Nephron progenitor cell (in vitro differentiated cells): Measurements from ENCODE around the gene CDC7.

ENCODE experiments used
- DNase-seq: peaks from one replicate; pipeline ENCODE4 v3.0.0; 2021
- H3K27ac Mint-ChIP-seq: 2 replicates; pipeline ENCODE4 v1.8.0; 2021; ENCODE audit warnings: mild to moderate bottlenecking, moderate library complexity, mixed read lengths
- H3K27me3 Mint-ChIP-seq: 2 replicates; pipeline ENCODE4 v1.8.0; 2021; ENCODE audit warnings: mild to moderate bottlenecking, low read depth, mixed read lengths; ENCODE audit not compliant: poor library complexity
- H3K36me3 Mint-ChIP-seq: 2 replicates; pipeline ENCODE4 v1.8.0; 2021; ENCODE audit warnings: low read depth, mixed read lengths
- H3K4me1 Mint-ChIP-seq: 2 replicates; pipeline ENCODE4 v1.8.0; 2021; ENCODE audit warnings: mixed read lengths
- H3K4me3 Mint-ChIP-seq: 2 replicates; pipeline ENCODE4 v1.8.0; 2021; ENCODE audit warnings: mild to moderate bottlenecking, moderate library complexity, mixed read lengths
- H3K9me3 Mint-ChIP-seq: 2 replicates; pipeline ENCODE4 v1.8.0; 2021; ENCODE audit warnings: mild to moderate bottlenecking, moderate library complexity, mixed read lengths
- TF ChIP-seq, protein P1 (sequence below): fragments of 200-600 bp; sonication (generic); IDR thresholded peaks from 2 replicates; pipeline ENCODE4 v1.5.0; 2021; ENCODE audit warnings: antibody characterized with exemption

CDC7 gene

DNA sequence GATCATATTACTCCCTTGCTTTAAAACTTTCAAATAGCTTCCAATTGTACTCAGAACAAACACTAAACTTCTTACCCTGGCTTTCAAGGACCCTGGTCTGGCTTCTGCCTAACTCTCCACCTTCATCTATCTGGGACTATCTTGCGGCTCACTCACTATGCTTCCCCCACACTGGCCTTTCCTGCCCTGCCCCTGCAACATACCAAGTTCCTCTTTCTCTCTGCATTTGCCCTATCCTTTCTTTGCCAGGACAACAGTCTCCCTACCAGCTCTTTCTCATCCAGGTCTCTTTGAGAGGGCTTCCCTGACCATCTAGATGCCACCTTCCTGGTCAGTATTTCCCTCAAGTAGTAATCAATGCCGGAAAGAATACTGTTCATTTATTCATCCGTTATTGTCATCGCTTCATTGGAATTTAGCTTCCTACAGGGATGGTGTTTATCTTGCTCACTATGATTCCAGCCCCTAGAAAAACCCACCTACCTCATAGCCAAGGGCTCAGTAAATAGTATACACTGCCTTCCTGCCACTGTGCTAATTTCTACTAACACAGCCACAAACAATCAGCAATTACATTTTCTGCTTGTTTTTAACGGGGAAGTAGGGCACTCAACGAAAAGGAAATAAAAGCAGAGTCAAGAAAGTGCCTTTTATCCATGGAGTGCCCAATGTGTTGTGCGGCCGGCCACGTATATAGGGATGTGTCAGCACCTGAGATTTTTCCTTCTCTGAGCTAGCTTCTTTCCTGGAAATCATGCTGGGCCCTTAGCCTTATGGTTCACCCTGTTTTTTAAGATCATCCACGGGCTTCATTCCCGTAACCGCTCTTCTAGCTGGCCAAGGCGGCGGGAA lies 521 bp upstream of the CDC7 start:
- Mint-ChIP-seq H3K9me3 (no peaks in the 10 kb centered on the region), H3K27ac (no peak overlapping the region), H3K4me1 (peaks cover 27% of the 10 kb centered on the region), H3K36me3 (peaks cover 4% of the 10 kb centered on the region), H3K4me3 (no peak overlapping the region), H3K27me3 (peaks cover 4% of the 10 kb centered on the region)
- no peak for DNase-seq
- TF ChIP-seq, protein P1, sequence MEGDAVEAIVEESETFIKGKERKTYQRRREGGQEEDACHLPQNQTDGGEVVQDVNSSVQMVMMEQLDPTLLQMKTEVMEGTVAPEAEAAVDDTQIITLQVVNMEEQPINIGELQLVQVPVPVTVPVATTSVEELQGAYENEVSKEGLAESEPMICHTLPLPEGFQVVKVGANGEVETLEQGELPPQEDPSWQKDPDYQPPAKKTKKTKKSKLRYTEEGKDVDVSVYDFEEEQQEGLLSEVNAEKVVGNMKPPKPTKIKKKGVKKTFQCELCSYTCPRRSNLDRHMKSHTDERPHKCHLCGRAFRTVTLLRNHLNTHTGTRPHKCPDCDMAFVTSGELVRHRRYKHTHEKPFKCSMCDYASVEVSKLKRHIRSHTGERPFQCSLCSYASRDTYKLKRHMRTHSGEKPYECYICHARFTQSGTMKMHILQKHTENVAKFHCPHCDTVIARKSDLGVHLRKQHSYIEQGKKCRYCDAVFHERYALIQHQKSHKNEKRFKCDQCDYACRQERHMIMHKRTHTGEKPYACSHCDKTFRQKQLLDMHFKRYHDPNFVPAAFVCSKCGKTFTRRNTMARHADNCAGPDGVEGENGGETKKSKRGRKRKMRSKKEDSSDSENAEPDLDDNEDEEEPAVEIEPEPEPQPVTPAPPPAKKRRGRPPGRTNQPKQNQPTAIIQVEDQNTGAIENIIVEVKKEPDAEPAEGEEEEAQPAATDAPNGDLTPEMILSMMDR: no peak

DNA sequence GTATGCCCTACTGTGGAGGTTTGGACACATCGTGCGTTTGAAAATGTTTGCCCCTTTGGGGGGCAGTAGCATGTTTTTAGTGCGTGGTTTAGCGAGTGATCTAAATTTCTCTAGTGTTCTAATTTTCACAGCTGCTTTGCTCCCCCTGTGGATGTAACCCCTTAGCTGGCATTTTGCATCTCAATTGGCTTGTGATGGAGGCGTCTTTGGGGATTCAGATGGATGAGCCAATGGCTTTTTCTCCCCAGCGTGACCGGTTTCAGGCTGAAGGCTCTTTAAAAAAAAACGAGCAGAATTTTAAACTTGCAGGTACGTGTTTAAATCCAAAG lies 836 bp downstream of the CDC7 start:
- Mint-ChIP-seq H3K27me3 (peaks cover 4% of the 10 kb centered on the region), H3K27ac (no peak overlapping the region), H3K9me3 (no peaks in the 10 kb centered on the region), H3K4me3 (no peak overlapping the region), H3K36me3 (peaks cover 4% of the 10 kb centered on the region), H3K4me1 (peaks cover 28% of the 10 kb centered on the region)
- TF ChIP-seq, protein P1: peak; percentile 19
- no peak for DNase-seq

DNA sequence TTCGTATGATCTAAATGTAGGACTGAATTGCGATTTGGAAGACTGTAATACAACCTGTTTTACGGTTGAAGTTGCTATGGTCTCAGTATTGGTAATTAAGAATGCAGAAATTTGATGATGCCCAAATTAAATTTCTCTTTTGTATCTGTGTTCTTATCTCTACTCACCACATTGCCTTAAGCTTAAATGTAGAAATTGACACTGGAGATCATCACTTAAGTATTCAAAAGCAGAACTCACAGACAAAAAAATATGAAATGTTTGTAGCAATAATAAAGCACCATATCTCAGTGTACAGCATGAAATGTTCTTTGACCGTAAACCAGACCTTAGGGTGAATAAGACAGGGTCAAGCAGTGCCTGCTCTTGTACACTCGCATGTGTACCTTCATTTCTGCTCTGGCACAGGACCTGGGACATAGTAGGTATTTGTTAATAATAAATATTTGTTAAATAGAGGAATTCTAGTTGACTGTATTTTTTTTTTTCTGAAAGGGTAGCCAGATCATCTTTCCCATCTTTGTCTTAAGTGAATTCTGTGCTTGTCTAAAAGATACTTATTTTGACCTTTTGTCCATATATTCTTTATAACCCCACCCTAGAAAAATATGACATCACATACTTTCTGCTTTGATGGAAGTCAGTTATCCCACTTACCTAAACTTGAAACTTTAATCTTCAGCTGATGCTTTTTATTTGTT lies 1.5 kb downstream of the CDC7 start:
- H3K9me3 Mint-ChIP-seq: no peaks in the 10 kb centered on the region
- TF ChIP-seq, protein P1: no peak
- peaks cover 4% of the 10 kb centered on the region for H3K27me3 Mint-ChIP-seq
- peaks cover 4% of the 10 kb centered on the region for H3K36me3 Mint-ChIP-seq
- no peak overlapping the region for H3K27ac Mint-ChIP-seq
- no peak for DNase-seq
- H3K4me3 Mint-ChIP-seq: no peak overlapping the region
- peaks cover 28% of the 10 kb centered on the region for H3K4me1 Mint-ChIP-seq

DNA sequence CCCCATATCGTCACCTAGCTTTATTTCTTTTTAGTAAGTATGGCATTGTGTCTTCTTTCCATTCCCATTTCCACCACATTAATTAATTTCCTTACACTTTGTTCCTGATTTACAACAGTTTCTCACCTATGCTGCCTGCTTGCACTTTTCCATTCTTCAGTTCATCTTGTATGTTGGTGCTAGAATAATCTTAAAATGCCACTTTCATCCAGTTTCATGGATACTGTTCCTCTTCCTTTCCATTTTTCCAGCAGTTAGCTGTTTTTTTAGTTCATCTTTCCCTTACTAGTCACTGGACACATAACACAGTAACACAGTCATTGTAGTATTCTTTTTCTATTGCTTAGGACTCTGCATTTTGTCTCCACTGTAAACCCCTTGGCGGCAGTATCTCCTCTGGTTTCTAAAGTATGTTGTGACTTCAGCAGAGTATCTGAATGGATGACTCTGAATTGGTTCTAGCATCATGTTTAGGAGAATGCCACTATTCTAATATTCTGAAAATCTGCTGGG lies 2.1 kb downstream of the CDC7 start:
- no peak overlapping the region for H3K4me3 Mint-ChIP-seq
- peaks cover 4% of the 10 kb centered on the region for H3K36me3 Mint-ChIP-seq
- H3K4me1 Mint-ChIP-seq: peaks cover 28% of the 10 kb centered on the region
- no peaks in the 10 kb centered on the region for H3K9me3 Mint-ChIP-seq
- TF ChIP-seq, protein P1: no peak
- H3K27me3 Mint-ChIP-seq: peaks cover under 1% of the 10 kb centered on the region
- DNase-seq: no peak
- no peak overlapping the region for H3K27ac Mint-ChIP-seq

DNA sequence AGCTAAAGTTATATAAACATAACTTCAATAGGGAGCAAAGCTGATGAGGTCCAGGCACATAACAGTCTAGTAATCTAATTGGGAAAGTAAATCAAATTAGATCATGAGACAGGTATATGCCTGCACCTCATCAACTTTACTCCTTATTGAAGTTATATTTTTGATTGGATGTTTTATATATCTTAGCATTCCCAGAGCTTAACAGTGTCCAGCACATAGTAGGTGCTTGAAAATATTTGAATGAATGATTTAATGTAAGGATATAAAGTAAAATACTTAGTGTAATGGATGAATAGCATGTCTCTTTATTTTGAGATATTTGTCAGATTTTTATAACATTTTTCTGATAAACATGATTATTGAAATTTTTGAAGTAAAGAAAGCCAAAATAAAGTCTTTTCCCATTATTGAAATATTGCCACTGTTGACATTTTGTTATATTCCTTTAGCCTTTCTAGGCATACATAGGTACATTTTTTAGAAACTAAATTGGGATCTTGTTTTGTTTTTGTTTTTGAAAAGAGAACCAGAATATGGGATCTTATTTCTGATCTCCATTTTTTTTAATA lies 2.8 kb downstream of the CDC7 start:
- Mint-ChIP-seq H3K4me1 (peaks cover 28% of the 10 kb centered on the region), H3K9me3 (no peaks in the 10 kb centered on the region), H3K36me3 (peaks cover 4% of the 10 kb centered on the region), H3K27me3 (no peaks in the 10 kb centered on the region), H3K27ac (no peak overlapping the region), H3K4me3 (no peak overlapping the region)
- TF ChIP-seq, protein P1: no peak
- DNase-seq: no peak
